Karpas-422 (cell line): ENCODE data around the gene SNAP29. TPM values are rescaled to one million over a fixed set of nuclear protein-coding genes. Genes with fewer than 3 reads are reported as not detected.

Source experiments
- DNase-seq: peaks from one replicate; pipeline ENCODE4 v3.0.0-alpha.2; 2015
- H2AFZ ChIP-seq: fragments of 200-600 bp; sonication (generic); 2 replicates; pipeline ENCODE4 v1.6.1; 2014; ENCODE audit warnings: antibody characterized with exemption, low read length, mixed read lengths
- H3K27ac ChIP-seq: fragments of 200-600 bp; sonication (generic); 2 replicates; pipeline ENCODE4 v1.5.1; 2014; ENCODE audit warnings: mild to moderate bottlenecking, low read length, moderate library complexity
- H3K27me3 ChIP-seq: fragments of 200-600 bp; sonication (generic); 2 replicates; pipeline ENCODE4 v1.6.1; 2014; ENCODE audit warnings: low read length, mixed read lengths
- H3K36me3 ChIP-seq: fragments of 200-600 bp; sonication (generic); 2 replicates; pipeline ENCODE4 v1.6.1; 2014; ENCODE audit warnings: low read length, mixed read lengths; ENCODE audit not compliant: insufficient read depth
- H3K4me1 ChIP-seq: fragments of 200-600 bp; sonication (generic); 2 replicates; pipeline ENCODE4 v1.6.1; 2014; ENCODE audit warnings: mild to moderate bottlenecking, low read length, mixed read lengths
- H3K4me2 ChIP-seq: fragments of 200-600 bp; sonication (generic); 2 replicates; pipeline ENCODE4 v1.6.1; 2014; ENCODE audit warnings: low read length, low read depth, mild to moderate bottlenecking; ENCODE audit not compliant: poor library complexity, severe bottlenecking
- H3K4me3 ChIP-seq: fragments of 200-600 bp; sonication (generic); 2 replicates; pipeline ENCODE4 v1.5.1; 2014; ENCODE audit warnings: mild to moderate bottlenecking, antibody characterized with exemption, low read length, mixed read lengths
- H3K79me2 ChIP-seq: fragments of 200-600 bp; sonication (generic); 2 replicates; pipeline ENCODE4 v1.6.1; 2014; ENCODE audit warnings: mild to moderate bottlenecking, low read length, mixed read lengths
- H3K9ac ChIP-seq: fragments of 200-600 bp; sonication (generic); 2 replicates; pipeline ENCODE4 v1.6.0; 2014; ENCODE audit warnings: low read length
- H3K9me2 ChIP-seq: fragments of 200-600 bp; sonication (generic), shearing (Covaris generic); replicated peaks from 2 replicates; pipeline ENCODE4 v1.6.0; 2014; ENCODE audit warnings: mild to moderate bottlenecking, low read length, moderate library complexity; ENCODE audit not compliant: insufficient read depth
- H3K9me3 ChIP-seq: fragments of 300-700, 200-600 bp; sonication (generic); 2 replicates; pipeline ENCODE4 v1.6.1; 2014; ENCODE audit warnings: low read length, mixed read lengths
- H4K20me1 ChIP-seq: fragments of 200-600 bp; sonication (generic); 2 replicates; pipeline ENCODE4 v1.6.1; 2014; ENCODE audit warnings: mild to moderate bottlenecking, antibody characterized with exemption, low read length, low read depth; ENCODE audit not compliant: insufficient read depth
- total RNA-seq: library from RNA; depleted of rRNA; stranded (reverse); fragments of >200 nt; shearing (Covaris generic); gene quantifications from 2 replicates; pipeline ENCODE4 v1.2.3, GENCODE V29; 2014; ENCODE audit warnings: low replicate concordance

Gene SNAP29
- total RNA-seq, 1 experiment from 2014 or later: 17.4 TPM

DNA sequence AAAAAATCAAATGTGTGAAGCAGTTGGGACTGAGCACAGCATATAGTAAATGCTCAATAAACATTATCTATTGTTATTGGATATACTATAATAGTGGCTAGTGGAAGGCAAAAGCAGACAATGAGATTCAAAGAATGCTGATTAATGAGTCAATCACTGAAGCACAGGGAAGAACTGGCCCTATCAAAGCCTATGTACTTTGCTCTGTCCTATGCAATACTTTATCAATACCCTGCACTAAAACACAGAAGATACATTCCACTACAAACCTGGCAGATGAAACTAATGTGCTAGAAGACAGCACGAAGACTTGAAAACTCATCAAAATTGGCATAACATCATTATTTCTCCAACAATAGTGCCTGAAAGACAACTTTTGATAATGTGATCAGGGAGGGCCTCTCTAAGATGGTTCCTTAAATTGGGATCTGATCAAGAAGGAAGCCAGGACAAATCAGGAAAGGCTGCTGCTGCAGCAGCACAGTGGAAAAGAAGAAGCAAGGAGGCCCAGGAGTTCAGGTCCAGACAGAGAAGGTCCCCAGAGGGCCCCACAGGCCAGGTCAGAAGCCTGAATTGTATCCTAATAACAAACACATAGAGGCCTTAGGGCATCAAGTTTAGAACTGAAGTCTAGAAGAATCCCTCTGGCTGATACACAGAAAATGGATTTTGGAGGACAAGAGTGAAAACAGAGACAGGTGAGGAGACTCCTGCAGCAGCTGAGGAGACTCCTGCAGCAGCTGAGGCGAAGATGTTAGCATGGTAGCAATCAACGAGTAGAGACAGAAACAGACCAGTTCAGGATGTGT is 18.8 kb upstream of the SNAP29 start:
- no peaks in the 10 kb centered on the region for H3K9me3 ChIP-seq
- no peak for DNase-seq
- H3K9ac ChIP-seq: no peak overlapping the region
- H3K36me3 ChIP-seq: peaks cover 2% of the 10 kb centered on the region; the same call in 1 of the 2 replicates
- no peak overlapping the region for H3K4me2 ChIP-seq
- no peaks in the 10 kb centered on the region for H4K20me1 ChIP-seq
- H3K79me2 ChIP-seq: peaks cover 97% of the 10 kb centered on the region
- no peaks in the 10 kb centered on the region for H3K27me3 ChIP-seq
- H3K4me1 ChIP-seq: no peaks in the 10 kb centered on the region; the same call in 1 of the 2 replicates
- no peak overlapping the region for H2AFZ ChIP-seq
- H3K9me2 ChIP-seq: no peaks in the 10 kb centered on the region
- H3K27ac ChIP-seq: no peak overlapping the region
- H3K4me3 ChIP-seq: no peak overlapping the region

- no peaks in the 10 kb centered on the region for H4K20me1 ChIP-seq
- H3K79me2 ChIP-seq: peaks cover 99% of the 10 kb centered on the region
- no peak overlapping the region for H3K4me3 ChIP-seq
- H3K9me3 ChIP-seq: no peaks in the 10 kb centered on the region
- H3K9me2 ChIP-seq: no peaks in the 10 kb centered on the region
- no peaks in the 10 kb centered on the region; the same call in 1 of the 2 replicates for H3K4me1 ChIP-seq
- no peak overlapping the region for H3K4me2 ChIP-seq
- H3K9ac ChIP-seq: no peak overlapping the region
- H3K36me3 ChIP-seq: no peaks in the 10 kb centered on the region
- H3K27me3 ChIP-seq: no peaks in the 10 kb centered on the region
- no peak for DNase-seq
- H3K27ac ChIP-seq: no peak overlapping the region
- no peak overlapping the region for H2AFZ ChIP-seq
Measured at GRCh38 chr22:20840646-20841371, 18.0 kb upstream of the SNAP29 start.

- no peaks in the 10 kb centered on the region for H3K36me3 ChIP-seq
- H3K9ac ChIP-seq: no peak overlapping the region
- no peaks in the 10 kb centered on the region for H3K9me2 ChIP-seq
- DNase-seq: no peak
- H3K4me3 ChIP-seq: no peak overlapping the region
- no peak overlapping the region for H3K4me2 ChIP-seq
- H3K27ac ChIP-seq: no peak overlapping the region
- no peak overlapping the region for H2AFZ ChIP-seq
- H3K27me3 ChIP-seq: no peaks in the 10 kb centered on the region
- peaks cover 99% of the 10 kb centered on the region for H3K79me2 ChIP-seq
- H3K4me1 ChIP-seq: no peaks in the 10 kb centered on the region
- peaks cover 3% of the 10 kb centered on the region; the same call in 1 of the 2 replicates for H4K20me1 ChIP-seq
- H3K9me3 ChIP-seq: no peaks in the 10 kb centered on the region
Measured at GRCh38 chr22:20843501-20843900, 15.3 kb upstream of the SNAP29 start.

DNA sequence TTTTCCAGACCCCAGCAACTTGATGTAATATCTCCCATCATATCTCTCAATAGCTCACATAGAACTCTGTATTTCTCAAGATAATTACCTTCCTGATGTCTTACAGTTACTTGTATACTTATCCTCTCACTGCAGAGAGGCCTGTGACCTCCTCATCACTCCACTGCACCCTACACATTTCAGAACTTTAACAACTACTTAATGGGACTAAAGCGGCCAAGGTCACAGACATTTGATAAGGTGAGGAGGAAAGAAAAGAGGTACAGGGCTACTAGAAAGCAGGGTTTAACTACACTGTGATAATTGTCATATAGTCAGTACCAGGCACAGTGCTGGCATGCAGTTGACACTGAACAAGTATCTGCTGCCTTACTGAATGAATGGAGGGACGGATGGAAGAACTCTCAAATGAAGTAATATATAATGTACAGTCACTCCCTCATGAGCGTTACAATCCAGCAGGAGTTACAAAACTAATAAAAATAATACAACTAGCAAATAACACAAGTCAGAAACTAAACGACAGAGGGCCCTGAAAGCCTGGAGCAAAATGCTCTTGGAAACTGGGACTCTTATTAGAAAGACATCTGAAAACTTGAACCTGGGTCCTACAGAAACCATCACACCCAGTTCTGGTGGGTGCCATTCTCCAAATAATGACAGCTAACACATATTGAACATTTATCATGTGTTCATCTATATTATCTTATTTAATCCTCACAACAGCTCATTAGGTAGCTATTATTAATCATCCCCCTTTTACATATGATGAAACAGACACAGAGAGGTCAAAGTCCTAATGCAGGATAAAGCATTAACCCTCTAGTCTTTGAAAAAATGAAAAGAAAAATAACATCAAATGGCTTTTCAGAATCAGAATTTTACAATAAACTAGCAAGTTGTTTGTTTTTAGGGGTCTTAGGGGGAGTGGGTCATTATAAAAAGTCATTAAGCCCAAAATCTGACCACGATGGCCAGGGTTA is 14.5 kb upstream of the SNAP29 start:
- Histone ChIP-seq H3K4me2 (no peak overlapping the region), H2AFZ (no peak overlapping the region), H3K9me2 (no peaks in the 10 kb centered on the region), H3K9ac (no peak overlapping the region), H3K27me3 (no peaks in the 10 kb centered on the region), H3K36me3 (no peaks in the 10 kb centered on the region), H4K20me1 (peaks cover 4% of the 10 kb centered on the region; the same call in 1 of the 2 replicates), H3K79me2 (peaks cover 99% of the 10 kb centered on the region), H3K9me3 (no peaks in the 10 kb centered on the region), H3K4me3 (no peak overlapping the region), H3K27ac (no peak overlapping the region), H3K4me1 (no peaks in the 10 kb centered on the region)
- DNase-seq: no peak

- Histone ChIP-seq H3K27me3 (no peaks in the 10 kb centered on the region), H3K9me3 (no peaks in the 10 kb centered on the region), H3K9me2 (no peaks in the 10 kb centered on the region), H3K4me3 (no peak overlapping the region), H3K4me2 (no peak overlapping the region), H2AFZ (no peak overlapping the region), H3K4me1 (peaks cover 10% of the 10 kb centered on the region), H3K36me3 (no peaks in the 10 kb centered on the region), H4K20me1 (peaks cover 6% of the 10 kb centered on the region; the same call in 1 of the 2 replicates), H3K9ac (no peak overlapping the region), H3K27ac (no peak overlapping the region), H3K79me2 (peaks cover 99% of the 10 kb centered on the region)
- no peak for DNase-seq
Measured at GRCh38 chr22:20847318-20847822, 11.4 kb upstream of the SNAP29 start.

DNA sequence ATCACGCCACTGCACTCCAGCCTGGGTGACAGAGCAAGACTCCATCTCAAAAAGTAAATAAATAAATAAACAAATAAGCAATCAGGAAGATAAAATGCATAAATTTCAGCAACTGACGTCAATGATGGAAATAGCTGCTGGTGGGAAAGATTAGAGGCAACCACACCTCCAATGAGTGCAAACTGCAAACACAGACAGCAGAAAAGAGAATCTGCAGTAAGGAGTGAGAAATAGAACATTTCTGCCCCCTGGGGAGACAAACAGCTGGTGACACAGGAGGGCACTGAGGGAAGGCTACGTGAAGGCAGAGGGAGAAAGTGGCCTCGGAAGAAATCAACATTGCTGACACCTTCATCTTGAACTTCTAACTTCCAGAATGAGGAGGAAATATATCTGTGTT is 6.7 kb upstream of the SNAP29 start:
- DNase-seq: peak; percentile 47
- Histone ChIP-seq H3K79me2 (peaks cover 98% of the 10 kb centered on the region), H3K9me3 (no peaks in the 10 kb centered on the region)

DNA sequence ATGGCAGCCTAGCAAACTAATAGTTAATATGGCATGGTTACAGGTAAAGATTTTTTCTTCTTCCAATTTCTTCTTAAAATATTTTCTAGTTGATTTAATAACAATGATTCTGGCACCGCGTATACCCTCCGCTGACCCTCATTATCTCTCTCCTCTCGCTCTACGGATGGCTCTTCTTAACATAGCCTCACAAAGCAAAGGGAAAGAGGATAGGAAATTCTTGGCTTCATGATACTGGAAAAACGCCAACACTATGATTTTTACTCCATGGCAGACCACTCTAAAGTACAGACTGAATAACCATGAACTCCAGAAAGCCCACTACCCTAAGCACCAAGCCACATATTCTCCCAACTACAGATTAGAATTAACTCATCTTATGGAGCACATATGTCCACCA is 6.3 kb upstream of the SNAP29 start:
- H3K9me3 ChIP-seq: no peaks in the 10 kb centered on the region
- no peak overlapping the region for H3K9ac ChIP-seq
- no peak for DNase-seq
- H3K27me3 ChIP-seq: no peaks in the 10 kb centered on the region
- H3K4me1 ChIP-seq: peaks cover 42% of the 10 kb centered on the region
- peaks cover 98% of the 10 kb centered on the region for H3K79me2 ChIP-seq
- H3K27ac ChIP-seq: no peak overlapping the region
- peaks cover 22% of the 10 kb centered on the region for H4K20me1 ChIP-seq
- no peak overlapping the region for H2AFZ ChIP-seq
- peak overlapping the region; percentile 12 for H3K4me2 ChIP-seq
- H3K4me3 ChIP-seq: no peak overlapping the region
- H3K9me2 ChIP-seq: no peaks in the 10 kb centered on the region
- H3K36me3 ChIP-seq: no peaks in the 10 kb centered on the region

More for the DNA sequence above, 6.7 kb upstream of the SNAP29 start:
- Histone ChIP-seq H3K4me3 (no peak overlapping the region), H3K9me2 (no peaks in the 10 kb centered on the region), H4K20me1 (peaks cover 18% of the 10 kb centered on the region), H3K36me3 (no peaks in the 10 kb centered on the region), H2AFZ (no peak overlapping the region), H3K27me3 (no peaks in the 10 kb centered on the region), H3K27ac (no peak overlapping the region), H3K4me1 (peaks cover 38% of the 10 kb centered on the region), H3K4me2 (peak overlapping the region; percentile 12), H3K9ac (no peak overlapping the region; the same call in 1 of the 2 replicates)
